Fibroblast of the aortic adventitia (primary cell): ENCODE data around the gene OR10X1. TPM values are rescaled to one million over a fixed set of nuclear protein-coding genes. Genes with fewer than 3 reads are reported as not detected.

Experiments used
- DNase-seq: peaks from one replicate; pipeline ENCODE4 v3.0.0-alpha.2; 2010; ENCODE audit warnings: low read depth
- H3K4me3 ChIP-seq: 2 replicates; pipeline ENCODE4 v1.5.1; 2011; ENCODE audit warnings: low read depth, mild to moderate bottlenecking, control low read depth, low read length, moderate library complexity
- total RNA-seq: library from RNA; depleted of rRNA; stranded (reverse); fragments of >200 nt; gene quantifications from 2 replicates; pipeline ENCODE4 v1.2.3, GENCODE V29; 2012; ENCODE audit warnings: low replicate concordance
- TF ChIP-seq, protein P1 (sequence below): IDR thresholded peaks from 2 replicates; pipeline ENCODE4 v1.5.1; 2011; ENCODE audit warnings: mild to moderate bottlenecking, low read length, control low read depth, inconsistent platforms; ENCODE audit not compliant: insufficient read depth

The OR10X1 gene
- total RNA-seq, 1 donor: not detected

DNA sequence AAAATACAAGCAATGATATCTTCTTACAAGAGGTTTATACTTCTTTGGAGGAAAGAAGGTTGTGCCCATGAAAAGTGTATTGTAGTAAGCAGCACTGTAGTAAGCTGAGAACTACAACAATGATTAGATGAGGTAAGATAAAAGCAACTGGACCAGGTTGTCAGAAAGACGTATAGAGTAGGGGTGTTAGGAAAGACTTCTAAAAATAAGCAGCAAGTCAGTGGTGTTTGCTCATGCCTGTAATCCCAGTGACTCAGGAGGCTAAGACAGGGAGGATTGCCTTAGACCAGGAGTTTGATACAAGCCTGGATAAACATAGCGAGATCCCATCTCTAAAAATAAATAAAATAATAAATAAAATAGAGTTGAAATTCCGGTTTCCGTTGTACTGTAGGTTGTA, 4.3 kb upstream of the OR10X1 start:
- no peak for DNase-seq
- TF ChIP-seq, protein P1, sequence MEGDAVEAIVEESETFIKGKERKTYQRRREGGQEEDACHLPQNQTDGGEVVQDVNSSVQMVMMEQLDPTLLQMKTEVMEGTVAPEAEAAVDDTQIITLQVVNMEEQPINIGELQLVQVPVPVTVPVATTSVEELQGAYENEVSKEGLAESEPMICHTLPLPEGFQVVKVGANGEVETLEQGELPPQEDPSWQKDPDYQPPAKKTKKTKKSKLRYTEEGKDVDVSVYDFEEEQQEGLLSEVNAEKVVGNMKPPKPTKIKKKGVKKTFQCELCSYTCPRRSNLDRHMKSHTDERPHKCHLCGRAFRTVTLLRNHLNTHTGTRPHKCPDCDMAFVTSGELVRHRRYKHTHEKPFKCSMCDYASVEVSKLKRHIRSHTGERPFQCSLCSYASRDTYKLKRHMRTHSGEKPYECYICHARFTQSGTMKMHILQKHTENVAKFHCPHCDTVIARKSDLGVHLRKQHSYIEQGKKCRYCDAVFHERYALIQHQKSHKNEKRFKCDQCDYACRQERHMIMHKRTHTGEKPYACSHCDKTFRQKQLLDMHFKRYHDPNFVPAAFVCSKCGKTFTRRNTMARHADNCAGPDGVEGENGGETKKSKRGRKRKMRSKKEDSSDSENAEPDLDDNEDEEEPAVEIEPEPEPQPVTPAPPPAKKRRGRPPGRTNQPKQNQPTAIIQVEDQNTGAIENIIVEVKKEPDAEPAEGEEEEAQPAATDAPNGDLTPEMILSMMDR: no peak
- H3K4me3 ChIP-seq: no peak overlapping the region

DNA sequence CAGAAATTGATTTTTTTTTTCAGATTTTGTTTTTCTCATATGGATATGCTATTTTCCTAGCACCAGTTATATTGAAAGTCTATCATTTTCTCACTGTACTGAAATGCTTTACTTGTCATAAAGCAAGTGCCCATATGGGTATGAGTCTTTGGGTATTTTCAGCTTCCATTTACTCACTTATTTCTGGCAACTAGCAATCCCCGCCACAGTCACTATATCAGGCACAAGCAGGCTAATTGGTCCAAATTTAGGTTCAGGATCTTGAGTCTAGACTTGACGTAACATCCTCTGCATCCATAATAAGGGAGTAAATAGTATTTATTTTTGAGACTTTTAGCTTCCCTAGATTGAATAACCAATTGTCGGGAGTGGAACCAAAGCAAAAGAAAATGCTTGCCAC, 2.1 kb downstream of the OR10X1 start:
- no peak overlapping the region for H3K4me3 ChIP-seq
- no peak for DNase-seq

DNA sequence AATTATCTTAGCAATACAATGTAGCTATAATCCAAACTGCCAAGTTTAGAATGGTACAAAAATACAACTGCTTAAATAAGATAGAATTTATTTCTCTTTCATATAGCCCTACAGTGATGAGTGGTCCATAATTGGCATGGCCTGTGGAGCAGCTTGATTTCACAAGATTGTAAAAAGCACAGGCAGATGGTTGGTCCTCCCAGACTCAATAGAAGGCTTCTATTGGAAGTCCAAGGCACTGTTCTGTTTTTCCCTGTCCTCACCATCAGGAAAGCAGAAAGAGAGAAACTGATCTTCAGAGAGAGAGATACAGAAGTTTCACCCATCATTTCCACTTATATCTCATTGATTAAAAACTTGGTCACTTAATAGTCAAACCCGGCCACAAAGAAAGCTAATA, 7.5 kb downstream of the OR10X1 start:
- no peak for DNase-seq
- TF ChIP-seq, protein P1: no peak
- H3K4me3 ChIP-seq: no peak overlapping the region

More for the DNA sequence above, 2.1 kb downstream of the OR10X1 start:
- TF ChIP-seq, protein P1: no peak

DNA sequence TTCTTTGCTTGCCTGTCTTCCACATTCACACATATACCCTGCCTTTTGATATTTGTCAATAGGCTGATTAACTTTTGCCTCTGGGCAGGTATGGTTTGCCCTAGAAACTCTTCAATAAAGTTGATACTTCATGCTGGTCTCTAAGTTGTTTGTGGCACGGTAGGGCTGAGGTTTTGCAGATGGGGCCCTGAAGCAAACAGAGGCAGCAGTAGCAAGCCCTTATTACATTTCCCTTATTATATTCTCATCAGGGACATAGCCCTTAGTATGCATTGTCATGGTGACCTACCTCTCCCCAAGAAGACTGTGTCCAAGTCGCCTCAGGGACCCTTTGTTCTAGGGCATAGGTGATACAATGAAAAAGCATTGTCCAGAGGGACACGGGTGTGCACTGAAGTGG, 9.2 kb downstream of the OR10X1 start, which contains the start of gene OR6P1:
TSS of gene OR6P1 (minus strand) at position 101 of the 400 bp plus-strand sequence. CDS start 6,976 bp downstream, outside the sequence.
- TF ChIP-seq, protein P1: no peak
- DNase-seq: no peak
- H3K4me3 ChIP-seq: no peak within 1 kb of the TSS

DNA sequence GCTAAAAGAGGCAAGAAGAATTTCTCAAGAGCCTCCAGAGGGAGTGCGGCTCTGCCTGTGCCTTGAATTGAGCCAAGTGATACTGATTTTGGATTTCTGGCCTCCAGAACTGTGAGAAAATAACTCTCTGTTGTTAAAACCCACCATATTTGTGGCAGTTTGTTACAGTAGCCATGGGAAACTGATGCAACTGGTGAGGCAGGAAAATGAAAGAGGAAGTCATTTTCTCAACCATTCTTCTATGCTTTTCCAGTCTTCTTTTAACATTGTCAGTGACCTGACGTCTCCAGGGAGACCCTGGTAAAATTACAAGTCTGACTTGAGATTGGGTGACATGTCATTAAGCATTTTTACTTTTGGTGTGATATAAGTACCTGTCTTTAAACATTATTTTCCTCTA, 15.1 kb downstream of the OR10X1 start:
- H3K4me3 ChIP-seq: no peak overlapping the region
- TF ChIP-seq, protein P1: no peak
- no peak for DNase-seq

DNA sequence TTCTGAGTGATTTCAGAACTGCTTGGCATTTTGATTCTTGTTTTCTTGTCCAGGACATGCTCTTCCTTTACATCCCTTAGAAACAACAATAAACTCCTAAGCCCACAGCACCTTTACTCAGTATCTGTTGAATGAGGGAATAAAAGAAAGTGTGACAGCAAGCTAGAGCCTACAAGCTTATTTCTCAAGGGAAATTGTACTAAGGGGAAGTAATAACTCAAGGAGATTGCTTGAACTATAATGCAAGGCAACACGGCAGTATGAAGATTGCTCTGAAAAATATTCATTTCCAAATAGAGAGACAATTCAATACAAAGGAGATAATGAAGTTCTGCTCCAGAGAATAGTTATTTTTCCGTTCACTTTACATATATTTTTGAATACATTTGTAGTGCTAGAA, 15.8 kb downstream of the OR10X1 start:
- TF ChIP-seq, protein P1: no peak
- DNase-seq: no peak
- no peak overlapping the region for H3K4me3 ChIP-seq

DNA sequence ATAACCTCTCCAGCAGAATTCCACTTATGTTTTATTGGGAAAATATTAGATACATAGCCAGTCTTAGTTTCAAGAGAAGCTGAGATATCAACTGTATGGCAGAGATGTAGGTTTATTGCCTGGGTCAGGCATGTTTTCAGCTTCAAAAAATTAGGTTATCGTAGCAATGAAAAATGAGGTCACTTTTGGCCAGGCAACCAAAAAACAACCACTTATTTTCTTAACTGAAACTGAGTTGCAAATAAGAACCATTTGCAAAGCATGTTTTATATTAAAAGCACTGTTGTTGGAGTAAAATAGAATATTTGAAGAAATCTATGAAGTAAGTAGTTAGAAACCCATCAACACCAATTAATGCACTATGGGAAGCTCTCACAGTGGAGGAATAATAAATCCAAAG, 20.0 kb downstream of the OR10X1 start:
- TF ChIP-seq, protein P1: no peak
- no peak for DNase-seq
- H3K4me3 ChIP-seq: no peak overlapping the region
